HCT116 (cell line): Measurements from ENCODE around the gene PSPC1. TPM values are rescaled to one million over a fixed set of nuclear protein-coding genes. Genes with fewer than 3 reads are reported as not detected.

Source experiments
- ATAC-seq: fragments of 200-7000 bp; cut with Tn5 transposase; 2 replicates; pipeline ENCODE4 v1.9.1; 2020; ENCODE audit warnings: mild to moderate bottlenecking, moderate library complexity
- BruUV-seq: library from RNA; stranded (reverse); fragments of 400-500 nt; replicated peaks from 2 replicates; lab custom pipeline; 2021; lab: Mats Ljungman, UMichigan
- CTCF ChIA-PET: fragments of 300-600 bp; sonication (Branson Sonifier 250); formaldehyde crosslinking; loops from one replicate; lab custom pipeline; 2021; ENCODE audit warnings: antibody characterized with exemption; lab: Charles Lee
- POLR2A ChIA-PET: fragments of 300-600, 350-600 bp; sonication (Branson Sonifier 250); formaldehyde crosslinking; loops from one replicate; lab custom pipeline; 2021; ENCODE audit warnings: antibody characterized with exemption; lab: Charles Lee
- RAD21 ChIA-PET, 2 experiments: fragments of 300-600 bp; sonication (Branson Sonifier 250); formaldehyde crosslinking; loops; one replicate each; lab custom pipeline; 2023; ENCODE audit warnings: low total read pairs in 2 of 2; ENCODE audit not compliant: uncharacterized antibody in 2 of 2, unreplicated experiment in 2 of 2, low non-redundant PET in 1 of 2; lab: Charles Lee
- DNase-seq: peaks from one replicate; pipeline ENCODE4 v3.0.0-alpha.2; 2010; ENCODE audit warnings: low read depth, low spot score
- H2AFZ ChIP-seq: fragments of 200-600 bp; shearing (Covaris generic), sonication (generic); 2 replicates; pipeline ENCODE4 v1.6.1; 2017; ENCODE audit warnings: low read depth, mixed run types, mixed read lengths, antibody characterized with exemption, low read length; ENCODE audit not compliant: poor library complexity, severe bottlenecking
- H3K27ac ChIP-seq: 2 replicates; pipeline ENCODE4 v1.5.1; 2012; ENCODE audit warnings: low read depth, low read length
- H3K27me3 ChIP-seq: fragments of 200-600 bp; sonication (generic); 2 replicates; pipeline ENCODE4 v1.6.1; 2016; ENCODE audit warnings: mixed run types, low read length, mixed read lengths; ENCODE audit not compliant: insufficient read depth
- H3K36me3 ChIP-seq, 2 experiments: fragments of 200-500 bp in 1 of 2; fragments of 200-600 bp in 1 of 2; sonication (Bioruptor generic) in 1 of 2; sonication (generic) in 1 of 2; 2 replicates each; pipeline versions ENCODE4 v1.5.1 to v1.6.1; 2014 to 2016; ENCODE audit warnings: low read length in 2 of 2, inconsistent platforms in 1 of 2, mixed read lengths in 1 of 2, mixed run types in 1 of 2; ENCODE audit not compliant: insufficient read depth in 2 of 2, control insufficient read depth in 1 of 2
- H3K4me1 ChIP-seq, 2 experiments: fragments of 200-600 bp in 1 of 2; sonication (generic) in 1 of 2; 2 replicates each; pipeline versions ENCODE4 v1.5.1 to v1.6.1; 2012 to 2017; ENCODE audit warnings: low read length in 2 of 2, inconsistent platforms in 1 of 2, mild to moderate bottlenecking in 1 of 2, mixed read lengths in 1 of 2, mixed run types in 1 of 2, moderate library complexity in 1 of 2; ENCODE audit not compliant: insufficient read depth in 2 of 2, control insufficient read depth in 1 of 2
- H3K4me2 ChIP-seq: fragments of 200-600 bp; sonication (generic); 2 replicates; pipeline ENCODE4 v1.6.1; 2017; ENCODE audit warnings: mixed run types, low read length, mixed read lengths
- H3K4me3 ChIP-seq, 2 experiments: fragments of 200-600 bp in 1 of 2; sonication (generic) in 1 of 2; replicated peaks in 1 of 2; 2 replicates each; pipeline ENCODE4 v1.5.1; 2011 to 2016; ENCODE audit warnings: low read length in 2 of 2, control low read depth in 1 of 2, low read depth in 1 of 2, mild to moderate bottlenecking in 1 of 2, mixed read lengths in 1 of 2, mixed run types in 1 of 2
- H3K79me2 ChIP-seq: fragments of 200-600 bp; sonication (generic); 2 replicates; pipeline ENCODE4 v1.6.1; 2017; ENCODE audit warnings: mild to moderate bottlenecking, mixed run types, low read length, moderate library complexity, mixed read lengths; ENCODE audit not compliant: insufficient read depth
- H3K9ac ChIP-seq: fragments of 200-600 bp; sonication (generic); 2 replicates; pipeline ENCODE4 v1.6.1; 2016; ENCODE audit warnings: low read length, mixed read lengths
- H3K9me2 ChIP-seq: fragments of 200-600 bp; sonication (generic), shearing (Covaris generic); 2 replicates; pipeline ENCODE4 v1.6.1; 2017; ENCODE audit warnings: mixed run types, mild to moderate bottlenecking, moderate library complexity; ENCODE audit not compliant: insufficient read depth
- H3K9me3 ChIP-seq, 2 experiments: fragments of 200-500 bp in 1 of 2; fragments of 200-600 bp in 1 of 2; sonication (Bioruptor generic) in 1 of 2; sonication (generic) in 1 of 2; 2 replicates each; pipeline ENCODE4 v1.6.1; 2014 to 2017; ENCODE audit warnings: low read length in 2 of 2, mixed read lengths in 2 of 2, inconsistent platforms in 1 of 2, low read depth in 1 of 2, mild to moderate bottlenecking in 1 of 2, mixed run types in 1 of 2, moderate library complexity in 1 of 2; ENCODE audit not compliant: control insufficient read depth in 1 of 2, insufficient read depth in 1 of 2
- H4K20me1 ChIP-seq: fragments of 200-600 bp; sonication (generic), shearing (Covaris generic); 2 replicates; pipeline ENCODE4 v1.6.1; 2017; ENCODE audit warnings: mixed run types, mild to moderate bottlenecking, moderate library complexity; ENCODE audit not compliant: insufficient read depth
- CBX3 ChIP-seq: IDR thresholded peaks from 2 replicates; pipeline ENCODE4 v1.6.1; 2012; ENCODE audit warnings: low read depth
- CEBPB ChIP-seq: IDR thresholded peaks from 2 replicates; pipeline ENCODE4 v1.6.1; 2012; ENCODE audit warnings: low read depth
- CTCF ChIP-seq, 3 experiments: fragments of 200-600 bp in 1 of 3; sonication (generic) in 1 of 3; IDR thresholded peaks in 2 of 3; conservative IDR thresholded peaks in 1 of 3; 2 replicates each; pipeline ENCODE4 v1.5.1; 2012 to 2017; ENCODE audit warnings: low read depth in 2 of 3, low read length in 2 of 3, antibody characterized with exemption in 1 of 3, borderline replicate concordance in 1 of 3, control low read depth in 1 of 3, mild to moderate bottlenecking in 1 of 3, mixed read lengths in 1 of 3, mixed run types in 1 of 3, moderate library complexity in 1 of 3; ENCODE audit not compliant: insufficient read depth in 1 of 3
- EGR1 ChIP-seq: IDR thresholded peaks from 2 replicates; pipeline ENCODE4 v1.6.1; 2012; ENCODE audit warnings: low read depth
- ELF1 ChIP-seq: IDR thresholded peaks from 2 replicates; pipeline ENCODE4 v1.6.1; 2012; ENCODE audit warnings: low read depth, borderline replicate concordance
- EZH2phosphoT487 ChIP-seq: fragments of 200-600 bp; IDR thresholded peaks from 2 replicates; pipeline ENCODE4 v1.6.1; 2018; ENCODE audit warnings: antibody characterized with exemption, borderline replicate concordance
- FOSL1 ChIP-seq: IDR thresholded peaks from 2 replicates; pipeline ENCODE4 v1.6.1; 2012; ENCODE audit warnings: low read depth
- JUND ChIP-seq: IDR thresholded peaks from 2 replicates; pipeline ENCODE4 v1.6.1; 2012
- MAX ChIP-seq: IDR thresholded peaks from 2 replicates; pipeline ENCODE4 v1.6.1; 2012
- POLR2AphosphoS5 ChIP-seq: IDR thresholded peaks from 2 replicates; pipeline ENCODE4 v1.6.1; 2011; ENCODE audit warnings: mild to moderate bottlenecking, low read depth, low read length, moderate library complexity
- RAD21 ChIP-seq: IDR thresholded peaks from 2 replicates; pipeline ENCODE4 v1.6.1; 2012; ENCODE audit warnings: low read depth, mild to moderate bottlenecking
- REST ChIP-seq: IDR thresholded peaks from 2 replicates; pipeline ENCODE4 v1.6.1; 2012; ENCODE audit warnings: low read depth
- SP1 ChIP-seq: IDR thresholded peaks from 2 replicates; pipeline ENCODE4 v1.6.1; 2012; ENCODE audit warnings: low read depth
- SRF ChIP-seq: IDR thresholded peaks from 2 replicates; pipeline ENCODE4 v1.6.1; 2012; ENCODE audit warnings: low read depth
- TCF7L2 ChIP-seq: IDR thresholded peaks from 2 replicates; pipeline ENCODE4 v1.7.0; 2011; ENCODE audit warnings: borderline replicate concordance, inconsistent platforms; ENCODE audit not compliant: insufficient read depth, insufficient read length; ENCODE audit errors: extremely low read depth
- YY1 ChIP-seq: IDR thresholded peaks from 2 replicates; pipeline ENCODE4 v1.6.1; 2011; ENCODE audit warnings: low read length, low read depth, moderate library complexity, mild to moderate bottlenecking; ENCODE audit not compliant: insufficient replicate concordance; ENCODE audit errors: extremely low read depth
- ZBTB33 ChIP-seq: IDR thresholded peaks from 2 replicates; pipeline ENCODE4 v1.6.1; 2011; ENCODE audit warnings: mild to moderate bottlenecking, low read length, moderate library complexity; ENCODE audit not compliant: insufficient replicate concordance; ENCODE audit errors: extremely low read depth
- ZFX ChIP-seq: fragments of 450-650 bp; IDR thresholded peaks from 2 replicates; pipeline ENCODE4 v1.6.1; 2017
- ZNF274 ChIP-seq: fragments of 200-500 bp; sonication (Bioruptor generic); IDR thresholded peaks from 2 replicates; pipeline ENCODE4 v1.6.1; 2014; ENCODE audit warnings: mild to moderate bottlenecking, low read depth, low read length, inconsistent platforms
- intact Hi-C: fragments of 100-400 bp; cut with micrococcal nuclease; formaldehyde crosslinking; loops from 2 replicates; pipeline ENCODE4 v1.10.0; 2022
- total RNA-seq: library from RNA; stranded (reverse); gene quantifications from one replicate; pipeline ENCODE4 v1.2.1, GENCODE V29; 2021; ENCODE audit not compliant: unreplicated experiment

Gene PSPC1
- total RNA-seq, 1 experiment from 2014 or later = 57.7 TPM

GRCh38 chr13:19658831-19659230 lies 123.9 kb downstream of the PSPC1 start:
- no peak for DNase-seq
- CTCF ChIA-PET = no interaction called here
- H3K79me2 ChIP-seq = no peaks in the 10 kb centered on the region
- intact Hi-C loops = no loop called here
- BruUV-seq = no TSS peak
- H3K4me1 ChIP-seq = no peaks in the 10 kb centered on the region
- H3K4me2 ChIP-seq = no peak overlapping the region
- H3K4me3 ChIP-seq = no peak overlapping the region
- no peak overlapping the region for H3K9ac ChIP-seq
- H3K36me3 ChIP-seq = peaks cover 5 to 18% of the 10 kb centered on the region in 2 experiments; a peak in 3 of 4 replicates
- ATAC-seq = no peak
- no peaks in the 10 kb centered on the region for H3K9me3 ChIP-seq
- no peak overlapping the region for H3K27ac ChIP-seq
- no peaks in the 10 kb centered on the region for H3K27me3 ChIP-seq
- no peak overlapping the region for H2AFZ ChIP-seq
- RAD21 ChIA-PET = no interaction called here
- POLR2A ChIA-PET = no interaction called here
- no peaks in the 10 kb centered on the region for H4K20me1 ChIP-seq
- no peaks in the 10 kb centered on the region for H3K9me2 ChIP-seq
- TF ChIP-seq JUND (no peak), RAD21 (no peak), MAX (no peak), REST (no peak), CTCF (IDR thresholded peaks at IDR 0.05 in 2 of 3, conservative IDR thresholded peaks at IDR 0.05 in 1 of 3; ENCODE audit: borderline replicate concordance in 1 of 3, insufficient read depth in 1 of 3, low read depth in 2 of 3, low read length in 2 of 3) (no peak), POLR2AphosphoS5 (no peak), ELF1 (no peak), YY1 (no peak), EZH2phosphoT487 (no peak), ZNF274 (no peak), EGR1 (no peak), ZFX (no peak), CBX3 (no peak), CEBPB (no peak), TCF7L2 (no peak), FOSL1 (no peak), SP1 (no peak), ZBTB33 (no peak), SRF (no peak)
